HK-2 (cell line): ENCODE measurements around the gene MRAP2.

ENCODE experiments used
- DNase-seq: peaks from one replicate; pipeline ENCODE4 v3.0.0-alpha.2; 2018; ENCODE audit not compliant: unreplicated experiment

Gene MRAP2, protein sequence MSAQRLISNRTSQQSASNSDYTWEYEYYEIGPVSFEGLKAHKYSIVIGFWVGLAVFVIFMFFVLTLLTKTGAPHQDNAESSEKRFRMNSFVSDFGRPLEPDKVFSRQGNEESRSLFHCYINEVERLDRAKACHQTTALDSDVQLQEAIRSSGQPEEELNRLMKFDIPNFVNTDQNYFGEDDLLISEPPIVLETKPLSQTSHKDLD

GRCh38 chr6:84033523-84034451 is at the start of gene MRAP2:
Gene MRAP2, plus strand, starts transcription at chr6:84033772. Its CDS starts 21,547 bp downstream, at chr6:84055319.
- DNase-seq = peak; percentile 42

DNA sequence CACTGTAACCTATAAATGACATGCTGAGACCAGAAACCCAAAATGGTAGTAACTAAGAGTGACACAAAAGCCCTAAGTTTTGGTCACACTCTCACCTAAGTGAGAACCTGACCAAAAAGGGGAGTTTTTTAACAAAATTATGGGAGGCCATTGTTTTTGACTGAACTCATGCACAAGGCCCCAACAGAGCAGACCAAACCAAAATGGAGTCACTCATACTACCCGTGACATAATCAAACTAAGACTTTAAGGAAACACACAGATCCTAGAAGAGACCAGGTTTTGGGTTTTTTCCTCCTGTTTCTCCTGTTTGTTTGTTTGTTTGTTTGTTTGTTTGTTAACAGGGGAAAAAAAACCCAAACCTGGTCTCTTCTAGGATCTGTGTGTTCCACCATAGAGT is 49.2 kb upstream of the MRAP2 start:
- DNase-seq = no peak

- no peak for DNase-seq
Measured at GRCh38 chr6:83985308-83985713, 48.3 kb upstream of the MRAP2 start.

DNA sequence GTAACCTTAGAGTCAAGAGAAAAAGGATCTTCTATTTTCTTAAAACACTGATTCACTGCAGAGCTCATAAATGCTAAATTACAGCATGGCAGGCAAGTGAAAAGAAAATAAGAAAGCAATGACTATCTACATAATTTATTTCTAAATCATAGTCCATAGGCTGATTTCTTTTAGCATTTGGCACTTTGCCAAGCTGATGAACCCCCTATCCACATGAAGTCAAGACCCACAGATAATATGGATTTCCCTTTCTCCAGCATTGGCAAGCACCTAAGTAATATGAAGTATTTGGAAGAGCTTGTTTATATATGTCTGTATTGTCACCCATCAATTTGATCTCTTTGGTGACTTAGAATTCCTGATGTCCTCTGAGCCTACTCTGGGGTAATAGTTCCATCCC is 47.9 kb upstream of the MRAP2 start:
- no peak for DNase-seq

GRCh38 chr6:83998021-83998584 is 35.5 kb upstream of the MRAP2 start:
- DNase-seq = no peak

GRCh38 chr6:84001119-84001518 is 32.5 kb upstream of the MRAP2 start:
- DNase-seq = no peak

GRCh38 chr6:84002226-84002625 is 31.3 kb upstream of the MRAP2 start:
- DNase-seq = no peak

DNA sequence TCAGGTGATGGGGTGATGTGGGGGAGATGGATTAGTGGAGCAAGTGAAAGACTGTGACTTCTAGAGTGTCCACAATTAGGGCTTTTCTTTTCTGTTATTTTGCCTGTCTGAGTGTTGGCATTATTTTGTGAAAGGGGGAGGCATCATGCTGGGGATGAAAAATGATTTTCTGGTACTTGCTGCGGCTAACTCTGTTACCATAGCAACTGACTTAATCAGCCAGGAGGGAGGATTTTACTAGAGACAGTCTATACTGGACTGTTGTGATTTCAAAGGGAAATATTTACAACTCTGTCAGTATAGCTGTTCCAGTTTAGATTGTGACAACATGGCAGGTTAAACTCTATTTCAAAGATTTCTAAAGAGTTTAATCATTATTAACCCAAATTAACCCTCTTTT is 30.4 kb upstream of the MRAP2 start:
- no peak for DNase-seq

- no peak for DNase-seq
Measured at GRCh38 chr6:84003654-84004053, 29.9 kb upstream of the MRAP2 start.

- DNase-seq = no peak
Measured at GRCh38 chr6:84007871-84008270, 25.7 kb upstream of the MRAP2 start.

DNA sequence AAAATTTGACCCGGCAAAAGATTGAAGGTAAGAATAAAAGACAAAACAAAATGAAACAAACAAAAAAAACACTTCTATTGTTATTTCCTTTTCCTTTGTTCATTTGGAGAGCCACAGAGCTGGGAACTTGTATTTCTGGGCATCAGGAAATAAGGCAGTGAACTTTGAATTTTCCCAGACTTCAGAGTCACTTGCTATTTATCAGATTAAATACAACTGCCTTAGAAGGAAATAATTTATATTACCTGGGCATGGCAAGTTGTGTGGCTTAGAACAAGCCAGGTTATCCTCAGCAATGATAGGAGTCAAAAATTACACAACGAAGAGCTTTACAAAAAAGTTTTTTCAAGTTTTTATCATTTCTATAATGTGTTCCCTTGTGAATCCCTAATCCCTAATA is 20.2 kb upstream of the MRAP2 start:
- no peak for DNase-seq

- DNase-seq = no peak
Measured at GRCh38 chr6:84013931-84014330, 19.6 kb upstream of the MRAP2 start.

- DNase-seq = no peak
Measured at GRCh38 chr6:84016029-84016428, 17.5 kb upstream of the MRAP2 start.

GRCh38 chr6:84017709-84018452 is 15.7 kb upstream of the MRAP2 start:
- no peak for DNase-seq

DNA sequence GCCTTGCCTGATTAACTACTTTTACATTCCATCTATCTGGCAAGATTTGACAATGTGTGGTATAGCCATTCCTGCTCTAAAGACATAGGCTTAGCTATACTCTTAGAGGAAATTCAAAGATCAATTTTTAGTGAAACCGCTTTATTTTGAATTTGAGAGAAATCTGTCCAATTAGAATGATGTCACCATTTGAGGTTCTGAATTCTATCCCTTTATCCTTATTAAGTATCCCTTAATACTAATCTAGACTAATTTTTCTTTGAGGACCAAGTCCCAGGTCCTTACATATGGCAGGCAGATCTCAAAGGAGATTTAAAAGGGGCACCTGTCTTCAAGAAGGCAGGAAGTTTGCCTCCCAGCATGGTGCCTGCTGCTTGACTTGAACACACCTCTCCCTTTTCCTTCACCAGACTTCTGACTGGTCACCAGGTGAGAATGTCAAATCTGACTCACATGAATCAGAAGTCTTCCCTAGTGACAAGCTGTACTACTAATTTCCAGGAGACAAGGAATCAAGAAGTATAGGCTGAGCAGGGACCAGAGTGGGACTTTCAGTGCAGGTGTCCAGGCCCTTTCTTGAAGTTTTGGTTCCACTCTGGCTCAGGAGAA is 15.0 kb upstream of the MRAP2 start:
- no peak for DNase-seq

DNA sequence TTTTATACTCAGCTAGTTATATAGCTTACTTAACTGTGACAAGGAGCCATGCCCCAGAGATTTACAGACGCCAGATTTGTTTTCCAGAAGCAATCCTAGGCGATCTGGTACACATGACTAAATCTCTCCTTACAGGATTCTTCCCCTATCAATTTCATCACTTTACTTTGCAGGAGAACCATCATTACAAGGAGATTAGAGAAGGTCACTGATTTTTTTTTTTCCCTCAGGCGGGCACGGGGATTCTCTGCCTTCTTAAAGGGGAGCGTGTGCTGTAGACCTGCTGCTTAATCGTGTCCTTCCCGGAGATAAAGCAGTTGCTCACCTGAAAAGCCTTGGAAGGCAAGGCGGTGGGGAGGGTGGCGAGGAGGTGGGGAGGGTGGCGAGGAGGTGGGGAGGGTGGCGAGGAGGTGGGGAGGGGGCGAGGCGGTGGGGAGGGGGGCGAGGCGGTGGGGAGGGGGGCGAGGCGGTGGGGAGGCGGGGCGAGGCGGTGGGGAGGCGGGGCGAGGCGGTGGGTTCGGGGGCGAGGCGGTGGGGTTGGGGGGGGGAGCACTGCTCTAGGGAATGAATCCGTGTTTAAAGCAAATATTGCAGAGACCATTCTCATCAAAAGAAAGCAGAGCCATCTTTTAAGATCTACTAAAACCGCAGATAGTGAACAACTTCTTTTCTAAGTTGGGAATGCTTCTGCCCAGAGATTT is 14.3 kb upstream of the MRAP2 start:
- no peak for DNase-seq

- no peak for DNase-seq
Measured at GRCh38 chr6:84019842-84020211, 13.7 kb upstream of the MRAP2 start.

- no peak for DNase-seq
Measured at GRCh38 chr6:84021625-84022024, 11.9 kb upstream of the MRAP2 start.

GRCh38 chr6:84026721-84027164 is 6.8 kb upstream of the MRAP2 start:
- DNase-seq = no peak

- DNase-seq = no peak
Measured at GRCh38 chr6:84027340-84028181, 6.0 kb upstream of the MRAP2 start.
